GM23338 (cell line): ENCODE measurements around the gene C4orf51.

Experiments used
- CTCF ChIP-seq, 2 experiments: fragments of 200-600 bp in 1 of 2; sonication (generic) in 1 of 2; conservative IDR thresholded peaks; 2 replicates each; pipeline versions ENCODE4 v1.5.1 to v1.6.1; 2016 to 2017; ENCODE audit warnings: antibody characterized with exemption in 2 of 2, low read depth in 2 of 2, mild to moderate bottlenecking in 2 of 2, moderate library complexity in 1 of 2
- EZH2 ChIP-seq: fragments of 200-600 bp; sonication (generic); IDR thresholded peaks from one replicate; pipeline ENCODE4 v1.8.0; 2017; ENCODE audit warnings: antibody characterized with exemption, mild to moderate bottlenecking, low read depth; ENCODE audit not compliant: unreplicated experiment

- TF ChIP-seq CTCF (conservative IDR thresholded peaks at IDR 0.05; ENCODE audit: low read depth in 2 of 2) (no peak), EZH2 (no peak)
Observed at GRCh38 chr4:145720656-145721055, 40.7 kb downstream of the C4orf51 start.
